Vagina (tissue), 2 donors: Measurements from ENCODE around the gene PSMB3.

Source experiments
- CTCF ChIP-seq, 3 experiments: fragments of 450-650 bp in 2 of 3; fragments of 200-600 bp in 1 of 3; sonication (generic) in 1 of 3; IDR thresholded peaks; one replicate each; pipeline ENCODE4 v1.5.1; 2017 to 2019; ENCODE audit warnings: antibody characterized with exemption in 3 of 3, mild to moderate bottlenecking in 2 of 3, moderate library complexity in 2 of 3
- POLR2A ChIP-seq, 2 donors: fragments of 450-650 bp; IDR thresholded peaks; one replicate each; pipeline ENCODE4 v1.6.1; 2017; ENCODE audit warnings: antibody characterized with exemption in 2 of 2, mild to moderate bottlenecking in 2 of 2, moderate library complexity in 2 of 2

DNA sequence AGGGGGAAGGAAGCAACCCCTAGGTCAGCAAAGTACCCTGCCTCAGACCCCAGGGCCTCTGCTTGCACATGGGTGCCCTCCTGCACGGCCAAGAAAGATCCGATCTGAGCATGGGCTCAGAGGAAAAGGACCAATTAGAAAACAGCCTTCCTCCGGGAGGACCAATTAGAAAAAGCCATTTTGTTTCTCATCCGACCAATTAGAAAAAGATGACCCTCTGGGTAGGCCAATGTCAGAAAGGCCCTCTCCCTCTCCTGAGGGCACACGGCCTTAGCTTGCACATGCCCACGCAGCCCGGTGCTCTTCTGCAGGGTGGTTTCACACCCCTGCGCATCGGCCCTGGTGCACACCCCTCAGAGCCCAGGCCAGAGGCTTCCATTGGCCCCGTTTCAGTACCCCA, 27.5 kb upstream of the PSMB3 start:
- TF ChIP-seq CTCF (IDR thresholded peaks at IDR 0.05) (no peak), POLR2A (IDR thresholded peaks at IDR 0.05) (no peak)
